DND-41 (cell line): ENCODE results near the gene GPR21.

Source experiments
- ATAC-seq: fragments of 200-7000 bp; cut with Tn5 transposase; 3 replicates; pipeline ENCODE4 v1.9.1; 2021; ENCODE audit warnings: low read depth; ENCODE audit not compliant: insufficient read depth
- DNase-seq: peaks from one replicate; pipeline ENCODE4 v3.0.0-alpha.2; 2020
- H2AFZ ChIP-seq: 2 replicates; pipeline ENCODE4 v1.6.0; 2012; ENCODE audit warnings: low read depth, low read length
- H3K27ac ChIP-seq: 2 replicates; pipeline ENCODE4 v1.5.1; 2012; ENCODE audit warnings: low read length, inconsistent platforms
- H3K27me3 ChIP-seq: fragments of 200-600 bp; sonication (generic); 2 replicates; pipeline ENCODE4 v1.6.0; 2012; ENCODE audit warnings: low read length, mild to moderate bottlenecking, inconsistent platforms; ENCODE audit not compliant: insufficient read depth, poor library complexity
- H3K36me3 ChIP-seq: 2 replicates; pipeline ENCODE4 v1.5.1; 2012; ENCODE audit warnings: low read length, inconsistent platforms; ENCODE audit not compliant: insufficient read depth
- H3K4me1 ChIP-seq: 2 replicates; pipeline ENCODE4 v1.5.1; 2012; ENCODE audit warnings: mild to moderate bottlenecking, low read length; ENCODE audit not compliant: insufficient read depth
- H3K4me2 ChIP-seq: 2 replicates; pipeline ENCODE4 v1.6.0; 2012; ENCODE audit warnings: mild to moderate bottlenecking, moderate library complexity, low read length, inconsistent platforms; ENCODE audit not compliant: insufficient read depth
- H3K4me3 ChIP-seq, 2 experiments: fragments of 200-600 bp in 1 of 2; shearing (Covaris generic) in 1 of 2; 2 replicates each; pipeline ENCODE4 v1.5.1; 2012 to 2016; ENCODE audit warnings: inconsistent platforms in 2 of 2, low read length in 2 of 2, mild to moderate bottlenecking in 2 of 2, low read depth in 1 of 2, moderate library complexity in 1 of 2
- H3K79me2 ChIP-seq: 2 replicates; pipeline ENCODE4 v1.6.0; 2012; ENCODE audit warnings: low read length, inconsistent platforms; ENCODE audit not compliant: insufficient read depth
- H3K9ac ChIP-seq: 2 replicates; pipeline ENCODE4 v1.6.0; 2012; ENCODE audit warnings: low read depth, mild to moderate bottlenecking, inconsistent platforms, low read length, moderate library complexity
- H3K9me3 ChIP-seq: 2 replicates; pipeline ENCODE4 v1.5.1; 2012; ENCODE audit warnings: low read length, moderate library complexity, mild to moderate bottlenecking, inconsistent platforms; ENCODE audit not compliant: insufficient read depth, severe bottlenecking
- H4K20me1 ChIP-seq: 2 replicates; pipeline ENCODE4 v1.6.0; 2012; ENCODE audit warnings: low read length; ENCODE audit not compliant: insufficient read depth
- EZH2 ChIP-seq: IDR thresholded peaks from 3 replicates; pipeline ENCODE4 v1.6.1; 2012; ENCODE audit warnings: borderline replicate concordance, low read depth, mild to moderate bottlenecking, moderate library complexity, low read length, inconsistent platforms; ENCODE audit not compliant: severe bottlenecking
- TF ChIP-seq, protein P1 (sequence below): IDR thresholded peaks from 2 replicates; pipeline ENCODE4 v1.5.1; 2012; ENCODE audit warnings: borderline replicate concordance, low read length, moderate library complexity, mild to moderate bottlenecking; ENCODE audit not compliant: poor library complexity, severe bottlenecking; ENCODE audit errors: extremely low read depth

GPR21 gene

DNA sequence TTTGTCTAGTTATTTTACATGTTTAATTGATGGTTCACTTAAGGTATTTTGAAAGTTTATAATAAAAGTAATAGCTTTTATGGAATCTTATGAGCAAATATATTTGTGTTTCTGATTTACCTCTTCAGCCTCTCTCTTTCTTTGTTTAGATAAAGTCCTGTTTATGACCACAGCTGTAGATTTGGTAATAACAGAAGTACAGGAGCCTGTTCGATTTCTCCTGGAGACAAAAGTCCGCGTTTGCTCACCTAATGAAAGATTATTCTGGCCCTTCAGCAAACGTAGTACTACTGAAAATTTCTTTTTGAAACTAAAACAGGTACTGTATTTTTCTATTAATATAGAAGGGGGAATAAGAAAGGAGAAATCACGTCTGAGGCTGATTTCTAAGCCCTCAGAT lies 35.0 kb upstream of the GPR21 start:
- Histone ChIP-seq H3K36me3 (peaks cover 41% of the 10 kb centered on the region; the same call in 1 of the 2 replicates), H3K9me3 (no peaks in the 10 kb centered on the region), H3K79me2 (no peaks in the 10 kb centered on the region), H3K27ac (no peak overlapping the region), H3K4me3 (no peak overlapping the region), H3K4me1 (no peaks in the 10 kb centered on the region), H3K9ac (no peak overlapping the region), H2AFZ (no peak overlapping the region), H3K4me2 (no peak overlapping the region), H3K27me3 (no peaks in the 10 kb centered on the region), H4K20me1 (no peaks in the 10 kb centered on the region)
- DNase-seq: no peak
- no peak for TF ChIP-seq EZH2
- TF ChIP-seq, protein P1, sequence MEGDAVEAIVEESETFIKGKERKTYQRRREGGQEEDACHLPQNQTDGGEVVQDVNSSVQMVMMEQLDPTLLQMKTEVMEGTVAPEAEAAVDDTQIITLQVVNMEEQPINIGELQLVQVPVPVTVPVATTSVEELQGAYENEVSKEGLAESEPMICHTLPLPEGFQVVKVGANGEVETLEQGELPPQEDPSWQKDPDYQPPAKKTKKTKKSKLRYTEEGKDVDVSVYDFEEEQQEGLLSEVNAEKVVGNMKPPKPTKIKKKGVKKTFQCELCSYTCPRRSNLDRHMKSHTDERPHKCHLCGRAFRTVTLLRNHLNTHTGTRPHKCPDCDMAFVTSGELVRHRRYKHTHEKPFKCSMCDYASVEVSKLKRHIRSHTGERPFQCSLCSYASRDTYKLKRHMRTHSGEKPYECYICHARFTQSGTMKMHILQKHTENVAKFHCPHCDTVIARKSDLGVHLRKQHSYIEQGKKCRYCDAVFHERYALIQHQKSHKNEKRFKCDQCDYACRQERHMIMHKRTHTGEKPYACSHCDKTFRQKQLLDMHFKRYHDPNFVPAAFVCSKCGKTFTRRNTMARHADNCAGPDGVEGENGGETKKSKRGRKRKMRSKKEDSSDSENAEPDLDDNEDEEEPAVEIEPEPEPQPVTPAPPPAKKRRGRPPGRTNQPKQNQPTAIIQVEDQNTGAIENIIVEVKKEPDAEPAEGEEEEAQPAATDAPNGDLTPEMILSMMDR: no peak
- ATAC-seq: no peak

DNA sequence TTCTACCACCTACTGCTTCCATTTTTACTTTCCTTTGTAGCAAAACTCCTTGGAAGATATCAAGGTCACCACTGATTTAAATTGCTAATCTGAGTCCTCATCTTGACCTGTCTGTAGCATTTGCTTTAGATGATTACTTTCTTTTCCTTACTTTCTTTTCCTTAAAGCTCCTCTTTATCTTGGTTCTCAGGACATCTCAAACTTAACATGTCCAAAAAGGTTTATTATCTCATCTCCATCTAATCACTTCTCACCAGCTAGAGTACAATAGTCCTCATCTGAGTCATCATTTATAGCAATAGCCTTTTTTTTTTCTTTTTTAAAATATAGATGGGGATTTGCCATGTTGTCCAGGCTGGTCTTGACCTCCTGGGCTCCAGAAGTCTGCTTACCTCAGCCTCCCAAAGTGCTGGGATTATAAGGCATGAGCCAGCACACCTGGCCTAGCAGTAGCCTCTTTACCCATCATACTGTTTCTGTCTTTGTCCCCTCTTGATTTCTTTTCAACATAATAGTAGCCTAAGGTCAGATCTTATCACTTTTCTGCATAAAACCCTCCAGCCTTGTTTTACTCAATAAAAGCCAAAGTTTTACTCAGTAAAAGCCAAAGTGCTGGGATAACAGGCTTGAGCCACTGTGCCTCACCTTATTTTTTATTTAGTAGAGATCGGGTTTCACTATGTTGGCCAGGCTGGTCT lies 32.9 kb upstream of the GPR21 start:
- ATAC-seq (no peak), DNase-seq (no peak)
- no peak for TF ChIP-seq EZH2
- TF ChIP-seq, protein P1: no peak
- Histone ChIP-seq H3K9me3 (no peaks in the 10 kb centered on the region), H2AFZ (no peak overlapping the region), H3K27ac (no peak overlapping the region), H3K4me2 (no peak overlapping the region), H3K4me1 (no peaks in the 10 kb centered on the region), H3K27me3 (no peaks in the 10 kb centered on the region), H3K79me2 (no peaks in the 10 kb centered on the region), H3K36me3 (peaks cover 43% of the 10 kb centered on the region; the same call in 1 of the 2 replicates), H3K9ac (no peak overlapping the region), H4K20me1 (no peaks in the 10 kb centered on the region), H3K4me3 (no peak overlapping the region)

DNA sequence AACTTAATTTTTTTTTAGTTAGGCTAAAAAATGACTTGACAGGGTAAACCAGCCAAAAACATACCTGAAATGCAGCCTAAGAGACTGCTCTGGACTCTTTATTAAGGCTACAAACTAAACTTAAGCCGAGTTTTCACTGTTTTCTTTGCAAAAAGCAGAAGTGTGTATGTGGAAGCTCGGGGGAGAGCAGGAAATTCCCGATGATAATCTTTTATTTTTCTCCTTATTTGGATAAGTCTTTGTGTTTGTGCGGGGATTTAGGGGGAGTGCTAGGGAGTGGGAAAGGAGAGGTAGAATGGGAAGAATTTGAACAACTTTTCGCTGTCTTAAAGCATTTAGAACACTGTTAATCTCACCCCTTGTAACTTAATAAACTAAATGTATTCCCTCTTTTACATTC lies 30.7 kb upstream of the GPR21 start:
- no peak overlapping the region for H2AFZ ChIP-seq
- no peak overlapping the region for H3K9ac ChIP-seq
- H3K27ac ChIP-seq: no peak overlapping the region
- H3K79me2 ChIP-seq: no peaks in the 10 kb centered on the region
- no peak overlapping the region for H3K4me3 ChIP-seq
- TF ChIP-seq, protein P1: no peak
- no peaks in the 10 kb centered on the region for H3K4me1 ChIP-seq
- H3K4me2 ChIP-seq: no peak overlapping the region
- DNase-seq (no peak), ATAC-seq (no peak)
- no peaks in the 10 kb centered on the region for H4K20me1 ChIP-seq
- no peaks in the 10 kb centered on the region for H3K9me3 ChIP-seq
- H3K36me3 ChIP-seq: peaks cover 27% of the 10 kb centered on the region; the same call in 1 of the 2 replicates
- H3K27me3 ChIP-seq: no peaks in the 10 kb centered on the region
